ENCODE results near the gene CPA4.

- TF ChIP-seq, protein P1, sequence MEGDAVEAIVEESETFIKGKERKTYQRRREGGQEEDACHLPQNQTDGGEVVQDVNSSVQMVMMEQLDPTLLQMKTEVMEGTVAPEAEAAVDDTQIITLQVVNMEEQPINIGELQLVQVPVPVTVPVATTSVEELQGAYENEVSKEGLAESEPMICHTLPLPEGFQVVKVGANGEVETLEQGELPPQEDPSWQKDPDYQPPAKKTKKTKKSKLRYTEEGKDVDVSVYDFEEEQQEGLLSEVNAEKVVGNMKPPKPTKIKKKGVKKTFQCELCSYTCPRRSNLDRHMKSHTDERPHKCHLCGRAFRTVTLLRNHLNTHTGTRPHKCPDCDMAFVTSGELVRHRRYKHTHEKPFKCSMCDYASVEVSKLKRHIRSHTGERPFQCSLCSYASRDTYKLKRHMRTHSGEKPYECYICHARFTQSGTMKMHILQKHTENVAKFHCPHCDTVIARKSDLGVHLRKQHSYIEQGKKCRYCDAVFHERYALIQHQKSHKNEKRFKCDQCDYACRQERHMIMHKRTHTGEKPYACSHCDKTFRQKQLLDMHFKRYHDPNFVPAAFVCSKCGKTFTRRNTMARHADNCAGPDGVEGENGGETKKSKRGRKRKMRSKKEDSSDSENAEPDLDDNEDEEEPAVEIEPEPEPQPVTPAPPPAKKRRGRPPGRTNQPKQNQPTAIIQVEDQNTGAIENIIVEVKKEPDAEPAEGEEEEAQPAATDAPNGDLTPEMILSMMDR (conservative IDR thresholded peaks at IDR 0.05; ENCODE audit: low read depth, low read length), result no peak
- TF ChIP-seq EZH2 (IDR thresholded peaks at IDR 0.05; ENCODE audit: low read length, unreplicated experiment), result no peak
Measured at GRCh38 chr7:130359276-130359857, 66.4 kb downstream of the CPA4 start.

Measured in PC-3 (cell line).